D721Med (cell line): ENCODE measurements around the gene IDH2.
"Not testable (repeated sequence)": the region's sequence is repeated elsewhere in the genome, so short reads cannot be mapped to it uniquely, and the experiment has no call there.

Experiments used
- DNase-seq: peaks from one replicate; pipeline ENCODE4 v3.0.0; 2011; ENCODE audit warnings: low spot score; ENCODE audit not compliant: insufficient read length
- FAIRE-seq: peaks from 2 replicates; lab custom pipeline; 2011; peaks lifted over from hg19 to GRCh38; lab: Jason Lieb, UNC
- TF ChIP-seq, protein P1 (sequence below): IDR thresholded peaks from 2 replicates; pipeline ENCODE4 v1.5.1; 2012; ENCODE audit warnings: mild to moderate bottlenecking, control low read depth; ENCODE audit not compliant: insufficient read depth; ENCODE audit errors: missing control alignments

The IDH2 gene

DNA sequence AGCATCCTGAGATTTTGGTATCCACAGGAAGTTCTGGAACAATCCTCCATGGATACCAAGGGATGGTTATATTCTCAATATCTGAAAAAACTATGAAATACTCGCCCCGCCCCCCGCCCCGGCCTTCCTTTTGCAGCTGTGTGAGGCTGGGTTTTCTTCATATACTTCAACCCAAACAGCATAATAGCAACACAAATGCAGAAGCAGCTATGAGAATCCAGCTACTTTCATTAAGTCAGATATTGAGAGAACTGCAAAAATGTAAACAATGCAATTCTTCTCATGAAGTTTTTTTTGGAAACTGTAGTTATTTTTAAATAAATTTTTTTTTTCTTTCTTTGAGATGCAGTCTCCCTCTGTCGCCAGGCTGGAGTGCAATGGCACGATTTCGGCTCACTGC is 10.9 kb upstream of the IDH2 start:
- TF ChIP-seq, protein P1, sequence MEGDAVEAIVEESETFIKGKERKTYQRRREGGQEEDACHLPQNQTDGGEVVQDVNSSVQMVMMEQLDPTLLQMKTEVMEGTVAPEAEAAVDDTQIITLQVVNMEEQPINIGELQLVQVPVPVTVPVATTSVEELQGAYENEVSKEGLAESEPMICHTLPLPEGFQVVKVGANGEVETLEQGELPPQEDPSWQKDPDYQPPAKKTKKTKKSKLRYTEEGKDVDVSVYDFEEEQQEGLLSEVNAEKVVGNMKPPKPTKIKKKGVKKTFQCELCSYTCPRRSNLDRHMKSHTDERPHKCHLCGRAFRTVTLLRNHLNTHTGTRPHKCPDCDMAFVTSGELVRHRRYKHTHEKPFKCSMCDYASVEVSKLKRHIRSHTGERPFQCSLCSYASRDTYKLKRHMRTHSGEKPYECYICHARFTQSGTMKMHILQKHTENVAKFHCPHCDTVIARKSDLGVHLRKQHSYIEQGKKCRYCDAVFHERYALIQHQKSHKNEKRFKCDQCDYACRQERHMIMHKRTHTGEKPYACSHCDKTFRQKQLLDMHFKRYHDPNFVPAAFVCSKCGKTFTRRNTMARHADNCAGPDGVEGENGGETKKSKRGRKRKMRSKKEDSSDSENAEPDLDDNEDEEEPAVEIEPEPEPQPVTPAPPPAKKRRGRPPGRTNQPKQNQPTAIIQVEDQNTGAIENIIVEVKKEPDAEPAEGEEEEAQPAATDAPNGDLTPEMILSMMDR, result no peak
- no peak for FAIRE-seq
- DNase-seq, result no peak

DNA sequence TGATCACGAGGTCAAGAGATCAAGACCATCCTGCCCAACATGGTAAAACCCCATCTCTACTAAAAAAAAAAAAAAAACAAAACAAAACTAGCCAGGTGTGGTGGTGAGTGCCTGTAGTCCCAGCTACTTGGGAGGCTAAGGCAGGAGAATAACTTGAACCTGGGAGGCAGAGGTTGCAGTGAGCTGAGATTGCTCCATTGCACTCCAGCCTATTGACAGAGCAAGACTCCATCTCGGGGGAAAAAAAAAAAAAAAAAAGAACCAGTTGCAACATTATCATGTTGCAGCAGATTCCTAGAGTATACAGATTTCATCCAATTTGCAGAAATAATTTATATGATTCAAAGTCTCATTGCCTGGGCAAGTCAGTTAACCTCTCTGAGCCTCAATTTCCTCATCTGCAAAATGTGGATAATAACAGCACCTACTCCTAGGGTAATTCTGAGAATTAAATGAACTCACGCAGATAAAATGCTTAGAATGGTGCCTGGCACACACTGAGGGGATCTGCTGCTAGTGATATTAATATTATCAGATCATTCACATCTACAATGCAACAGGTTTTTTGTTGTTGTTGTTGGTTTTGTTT is 7.0 kb upstream of the IDH2 start:
- FAIRE-seq, DNase-seq: not testable (repeated sequence)

DNA sequence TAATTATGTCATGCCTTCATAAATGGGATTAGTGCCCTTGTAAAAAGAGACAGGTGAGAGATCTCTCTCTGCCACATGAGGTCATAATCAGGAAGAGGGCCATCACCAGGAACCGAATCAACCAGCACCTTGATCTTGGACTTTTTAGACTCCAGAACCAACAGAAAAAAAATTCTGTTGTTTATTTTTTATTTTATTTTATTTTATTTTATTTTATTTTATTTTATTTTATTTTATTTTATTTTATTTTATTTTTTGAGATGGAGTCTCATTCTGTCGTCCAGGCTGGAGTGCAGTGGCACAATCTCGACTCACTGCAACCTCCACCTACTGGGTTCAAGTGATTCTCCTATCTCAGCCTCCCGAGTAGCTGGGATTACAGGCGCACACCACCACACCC is 5.8 kb upstream of the IDH2 start:
- FAIRE-seq, result not testable (repeated sequence)

DNA sequence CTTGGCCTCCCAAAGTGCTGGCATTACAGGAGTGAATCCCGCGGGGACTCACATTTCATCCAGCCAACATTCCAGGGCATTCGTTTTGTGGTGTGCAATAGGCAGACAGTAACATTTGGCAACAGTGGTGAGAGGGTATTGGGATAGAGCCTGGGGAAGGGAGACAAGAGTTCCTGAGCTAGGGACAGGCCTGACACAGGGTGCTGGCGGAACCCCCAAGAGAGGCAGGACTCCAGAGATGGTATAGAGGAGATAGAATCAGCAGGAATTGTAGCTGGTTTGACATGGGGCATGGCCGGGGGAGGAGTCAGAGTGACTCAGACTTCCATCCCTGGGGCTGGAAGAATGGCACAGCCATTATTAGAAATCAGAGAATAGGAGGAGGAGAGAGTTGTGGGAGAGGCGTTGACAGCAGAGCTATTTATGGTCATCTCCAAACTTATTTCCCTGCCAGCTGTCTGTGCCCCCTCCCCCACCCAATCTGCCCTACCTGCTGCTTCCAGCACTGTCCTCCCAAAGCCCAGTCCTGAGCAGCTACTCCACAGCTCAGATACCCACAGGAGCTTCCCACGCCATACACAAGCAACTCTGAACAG is 4.4 kb upstream of the IDH2 start:
- no peak for FAIRE-seq
- no peak for DNase-seq
- TF ChIP-seq, protein P1, result no peak

More for the DNA sequence above, 5.8 kb upstream of the IDH2 start:
- DNase-seq, result not testable (repeated sequence)

DNA sequence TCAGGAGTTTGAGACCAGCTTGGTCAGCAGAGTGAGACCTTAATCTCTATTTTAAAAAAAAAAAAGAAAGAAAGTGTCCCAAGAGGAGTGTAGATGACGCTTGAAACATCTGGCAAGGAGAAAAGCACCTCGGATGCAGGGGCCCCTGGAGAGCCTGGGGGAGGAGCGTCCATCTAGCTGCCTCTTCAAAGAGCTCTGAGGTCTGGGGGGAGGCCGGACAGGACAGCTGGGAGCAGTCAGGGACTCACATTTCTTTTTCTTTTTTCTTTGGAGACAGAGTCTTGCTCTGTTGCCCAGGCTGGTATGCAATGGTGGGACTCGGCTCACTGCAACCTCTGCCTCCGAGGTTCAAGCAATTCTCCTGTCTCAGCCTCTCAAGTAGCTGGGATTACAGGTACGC is 3.3 kb upstream of the IDH2 start:
- DNase-seq (no peak), FAIRE-seq (no peak)
- TF ChIP-seq, protein P1, result no peak

DNA sequence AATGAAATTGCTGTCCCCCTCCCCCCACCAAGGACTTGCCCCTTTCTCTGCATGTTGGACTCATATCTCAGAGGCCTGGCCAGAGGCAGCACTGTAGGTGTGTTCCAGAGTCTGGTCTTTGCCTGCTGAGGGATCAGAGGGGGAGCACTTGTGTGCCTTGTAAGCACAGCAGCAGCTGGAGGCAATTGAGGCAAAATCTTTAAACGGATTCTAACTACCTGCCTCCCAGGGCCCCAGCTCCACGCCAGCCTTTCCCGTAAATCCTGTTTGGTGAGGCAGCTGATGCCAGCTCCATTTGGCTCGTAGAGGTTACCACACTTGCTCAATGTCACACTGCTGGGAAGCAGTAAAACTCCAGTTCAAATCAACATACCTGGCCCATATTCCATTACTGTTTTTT is 2.3 kb upstream of the IDH2 start:
- DNase-seq (no peak), FAIRE-seq (no peak)
- TF ChIP-seq, protein P1, result no peak

DNA sequence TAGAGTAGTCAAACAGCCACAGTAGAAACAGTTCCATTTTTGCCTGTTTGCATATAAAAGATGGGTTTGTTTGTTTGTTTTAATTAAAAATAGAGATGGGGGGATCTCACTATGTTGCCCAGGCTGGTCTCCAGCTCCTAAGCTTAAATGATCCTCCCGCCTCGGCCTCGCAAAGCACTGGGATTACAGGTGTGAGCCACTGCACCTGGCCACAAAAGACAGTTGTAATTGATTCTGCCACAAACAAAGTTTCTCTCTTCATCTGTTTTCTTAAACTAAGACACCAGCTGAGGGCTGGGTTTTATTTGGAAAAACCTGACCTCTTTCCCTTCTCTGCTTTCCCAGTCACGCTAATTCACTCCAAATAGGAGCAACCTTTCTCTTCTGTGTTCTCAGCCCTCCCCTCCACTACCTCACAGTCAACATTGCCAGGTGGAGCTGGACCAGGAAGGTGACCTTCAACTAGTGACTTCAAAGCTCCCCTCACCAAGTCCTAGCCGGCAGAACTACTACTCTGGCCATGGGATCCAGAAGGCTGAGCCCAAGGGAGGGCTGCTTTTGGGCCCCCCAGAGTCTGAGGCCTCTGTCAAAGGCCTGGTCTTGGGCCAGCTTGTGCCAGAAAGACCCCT is 1.5 kb upstream of the IDH2 start:
- DNase-seq (no peak), FAIRE-seq (no peak)
- TF ChIP-seq, protein P1, result no peak
